GM12864 (cell line): ENCODE results near the gene CHCHD1.
"Not testable (repeated sequence)": the region's sequence is repeated elsewhere in the genome, so short reads cannot be mapped to it uniquely, and the experiment has no call there.

Experiments used
- DNase-seq: peaks from one replicate; pipeline ENCODE4 v3.0.0-alpha.2; 2011; ENCODE audit warnings: low read depth
- H3K4me3 ChIP-seq: 2 replicates; pipeline ENCODE4 v1.5.1; 2011; ENCODE audit warnings: mild to moderate bottlenecking, low read depth, low read length, control low read depth
- CTCF ChIP-seq: IDR thresholded peaks from 2 replicates; pipeline ENCODE4 v1.5.1; 2011; ENCODE audit warnings: low read depth, mild to moderate bottlenecking, moderate library complexity, low read length, control low read depth, inconsistent platforms; ENCODE audit errors: missing control alignments

The CHCHD1 gene

GRCh38 chr10:73793456-73793855, 11.6 kb downstream of the CHCHD1 start:
- TF ChIP-seq CTCF: no peak
- H3K4me3 ChIP-seq: no peak overlapping the region
- DNase-seq: no peak

DNA sequence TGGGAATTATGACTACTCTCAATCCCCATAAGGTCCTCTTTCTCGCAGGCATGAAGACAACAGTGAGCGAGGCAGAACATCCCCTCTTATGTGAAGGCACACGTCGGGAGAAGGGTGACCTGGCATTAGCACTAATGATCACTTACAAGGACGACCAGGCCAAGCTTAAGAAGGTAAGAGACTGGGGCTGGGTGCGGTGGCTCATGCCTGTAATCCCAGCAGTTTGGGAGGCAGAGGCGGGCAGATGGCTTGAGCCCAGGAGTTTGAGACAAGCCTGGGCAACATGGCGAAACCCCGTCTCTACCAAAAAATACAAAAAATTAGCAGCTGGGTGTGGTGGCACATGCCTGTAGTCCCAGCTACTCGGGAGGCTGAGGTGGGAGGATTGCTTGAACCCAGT, 13.6 kb downstream of the CHCHD1 start:
- DNase-seq, H3K4me3 ChIP-seq: not testable (repeated sequence)

GRCh38 chr10:73796035-73796434, 14.2 kb downstream of the CHCHD1 start:
- not testable (repeated sequence) for H3K4me3 ChIP-seq, DNase-seq

GRCh38 chr10:73796766-73797165, 14.9 kb downstream of the CHCHD1 start:
- TF ChIP-seq CTCF: no peak
- H3K4me3 ChIP-seq: no peak overlapping the region
- no peak for DNase-seq

DNA sequence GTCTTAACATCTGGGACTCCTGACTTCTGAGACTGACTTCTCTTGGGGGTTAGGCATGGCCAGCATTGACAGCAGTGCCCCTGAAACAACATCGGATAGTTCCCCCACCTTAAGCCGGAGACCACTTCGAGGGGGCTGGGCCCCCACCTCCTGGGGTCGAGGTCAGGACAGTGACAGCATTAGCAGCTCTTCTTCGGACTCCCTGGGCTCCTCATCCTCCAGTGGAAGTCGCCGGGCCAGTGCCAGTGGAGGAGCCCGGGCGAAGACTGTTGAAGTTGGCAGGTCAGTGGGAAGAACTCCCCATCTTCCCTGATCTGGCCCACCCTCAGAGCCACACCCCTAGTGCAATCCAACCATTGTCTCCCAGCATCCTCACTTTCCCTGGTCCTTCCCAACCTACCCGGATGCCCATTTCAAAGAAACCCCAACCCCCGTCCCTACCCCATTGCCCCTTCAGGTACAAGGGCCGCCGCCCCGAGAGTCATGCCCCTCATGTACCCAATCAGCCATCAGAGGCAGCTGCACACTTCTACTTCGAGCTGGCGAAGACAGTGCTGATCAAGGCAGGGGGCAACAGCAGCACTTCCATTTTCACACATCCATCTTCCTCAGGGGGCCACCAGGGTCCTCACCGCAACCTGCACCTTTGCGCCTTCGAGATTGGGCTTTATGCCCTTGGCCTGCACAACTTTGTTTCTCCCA, 15.6 kb downstream of the CHCHD1 start:
- no peak for DNase-seq
- TF ChIP-seq CTCF: no peak
- H3K4me3 ChIP-seq: no peak overlapping the region

- no peak for TF ChIP-seq CTCF
- DNase-seq: no peak
- H3K4me3 ChIP-seq: no peak overlapping the region
Measured at GRCh38 chr10:73798087-73798486, 16.2 kb downstream of the CHCHD1 start.

- no peak for TF ChIP-seq CTCF
- DNase-seq: no peak
- H3K4me3 ChIP-seq: no peak overlapping the region
Measured at GRCh38 chr10:73798927-73799560, 17.2 kb downstream of the CHCHD1 start.

DNA sequence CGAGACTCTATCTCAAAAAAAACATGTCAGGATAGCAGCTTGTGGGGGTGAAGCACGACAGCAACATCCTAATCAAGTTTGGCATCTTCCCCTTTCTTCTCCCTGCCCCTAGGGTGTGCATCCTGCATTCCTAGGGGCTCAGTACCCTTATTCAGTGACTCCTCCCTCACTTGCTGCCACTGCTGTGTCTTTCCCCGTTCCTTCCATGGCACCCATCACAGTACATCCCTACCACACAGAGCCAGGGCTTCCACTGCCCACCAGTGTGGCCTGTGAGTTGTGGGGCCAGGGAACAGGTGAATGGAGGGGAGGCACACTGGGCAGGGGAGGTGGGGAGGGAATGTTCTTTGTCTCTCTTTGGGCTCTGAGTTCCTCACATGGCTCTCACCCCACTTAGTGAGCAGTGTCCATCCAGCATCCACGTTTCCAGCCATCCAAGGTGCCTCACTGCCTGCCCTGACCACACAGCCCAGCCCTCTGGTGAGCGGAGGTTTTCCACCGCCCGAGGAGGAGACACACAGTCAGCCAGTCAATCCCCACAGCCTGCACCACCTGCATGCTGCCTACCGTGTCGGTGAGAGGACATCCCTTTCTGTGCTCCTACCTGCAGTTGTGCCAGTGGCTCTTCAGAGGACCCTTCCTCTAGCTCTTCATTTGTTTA, 18.2 kb downstream of the CHCHD1 start:
- H3K4me3 ChIP-seq: no peak overlapping the region
- no peak for DNase-seq
- no peak for TF ChIP-seq CTCF
